HepG2 (cell line): ENCODE data around the gene BMPR2. TPM values are rescaled to one million over a fixed set of nuclear protein-coding genes. Genes with fewer than 3 reads are reported as not detected.

Experiments
- BRF2 ChIP-seq: sonication (generic); formaldehyde crosslinking; IDR thresholded peaks from 2 replicates; pipeline ENCODE4 v1.8.1; 2022; ENCODE audit warnings: mild to moderate bottlenecking, missing genetic modification reagents
- CENPBD1 ChIP-seq: sonication (generic); formaldehyde crosslinking; IDR thresholded peaks from 2 replicates; pipeline ENCODE4 v1.8.0; 2022; ENCODE audit warnings: missing genetic modification reagents, low read depth, mild to moderate bottlenecking, borderline replicate concordance
- CTCF ChIP-seq: sonication (generic); formaldehyde crosslinking; IDR thresholded peaks from 2 replicates; pipeline ENCODE4 v1.5.0; 2020; ENCODE audit warnings: mild to moderate bottlenecking, missing genetic modification reagents, moderate library complexity
- GMEB2 ChIP-seq: IDR thresholded peaks from 2 replicates; pipeline ENCODE4 v1.6.1; 2016; ENCODE audit warnings: missing biosample characterization, missing genetic modification reagents, low read depth
- HOXA5 ChIP-seq: sonication (generic); formaldehyde crosslinking; IDR thresholded peaks from 2 replicates; pipeline ENCODE4 v1.4.0; 2020; ENCODE audit warnings: missing genetic modification reagents
- JARID2 ChIP-seq: sonication (generic); formaldehyde crosslinking; IDR thresholded peaks from 2 replicates; pipeline ENCODE4 v1.8.1; 2023; ENCODE audit warnings: missing genetic modification reagents, inconsistent platforms; ENCODE audit not compliant: insufficient replicate concordance
- MED1 ChIP-seq: sonication (generic); formaldehyde crosslinking; IDR thresholded peaks from 2 replicates; pipeline ENCODE4 v1.4.0; 2020; ENCODE audit warnings: missing genetic modification reagents
- MED8 ChIP-seq: sonication (generic); formaldehyde crosslinking; IDR thresholded peaks from 2 replicates; pipeline ENCODE4 v1.8.1; 2023; ENCODE audit warnings: mild to moderate bottlenecking, missing genetic modification reagents; ENCODE audit not compliant: insufficient replicate concordance
- PRMT3 ChIP-seq: sonication (generic); formaldehyde crosslinking; IDR thresholded peaks from 2 replicates; pipeline ENCODE4 v1.8.1; 2022; ENCODE audit warnings: low read depth, mild to moderate bottlenecking, moderate library complexity, missing genetic modification reagents, borderline replicate concordance
- RNF219 ChIP-seq: sonication (generic); formaldehyde crosslinking; IDR thresholded peaks from 2 replicates; pipeline ENCODE4 v1.5.0; 2020; ENCODE audit warnings: mild to moderate bottlenecking, missing genetic modification reagents
- SIN3B ChIP-seq: fragments of 150-350 bp; IDR thresholded peaks from 2 replicates; pipeline ENCODE4 v1.6.1; 2014; ENCODE audit warnings: low read length
- SKI ChIP-seq: fragments of 450-650 bp; IDR thresholded peaks from one replicate; pipeline ENCODE4 v1.6.1; 2018; ENCODE audit warnings: mild to moderate bottlenecking; ENCODE audit not compliant: partially characterized antibody
- TBP ChIP-seq: sonication (generic); formaldehyde crosslinking; IDR thresholded peaks from 2 replicates; pipeline ENCODE4 v1.5.0; 2020; ENCODE audit warnings: missing genetic modification reagents
- TCF7 ChIP-seq: sonication (generic); IDR thresholded peaks from 2 replicates; pipeline ENCODE4 v1.6.1; 2016; ENCODE audit warnings: antibody characterized with exemption, low read depth
- ZBTB1 ChIP-seq: sonication (generic); formaldehyde crosslinking; IDR thresholded peaks from 2 replicates; pipeline ENCODE4 v1.4.0; 2020; ENCODE audit warnings: missing genetic modification reagents, borderline replicate concordance
- ZFY ChIP-seq: sonication (generic); formaldehyde crosslinking; IDR thresholded peaks from 2 replicates; pipeline ENCODE4 v1.4.0; 2020; ENCODE audit warnings: missing genetic modification reagents
- ZNF207 ChIP-seq: fragments of 450-650 bp; IDR thresholded peaks from 2 replicates; pipeline ENCODE4 v1.6.1; 2016; ENCODE audit warnings: antibody characterized with exemption, borderline replicate concordance
- ZNF225 ChIP-seq: sonication (generic); formaldehyde crosslinking; IDR thresholded peaks from 2 replicates; pipeline ENCODE4 v1.4.0; 2020; ENCODE audit warnings: mild to moderate bottlenecking, missing genetic modification reagents
- ZNF256 ChIP-seq: sonication (generic); formaldehyde crosslinking; conservative IDR thresholded peaks from 2 replicates; pipeline ENCODE4 v1.4.0; 2020; ENCODE audit warnings: missing genetic modification reagents
- ZNF367 ChIP-seq: sonication (generic); formaldehyde crosslinking; IDR thresholded peaks from 2 replicates; pipeline ENCODE4 v1.4.0; 2020; ENCODE audit warnings: missing genetic modification reagents, borderline replicate concordance
- ZNF484 ChIP-seq: sonication (generic); formaldehyde crosslinking; IDR thresholded peaks from 2 replicates; pipeline ENCODE4 v1.5.1; 2020; ENCODE audit warnings: mild to moderate bottlenecking, low read depth, missing genetic modification reagents, borderline replicate concordance
- ZNF607 ChIP-seq: sonication (generic); formaldehyde crosslinking; IDR thresholded peaks from 2 replicates; pipeline ENCODE4 v1.5.1; 2020; ENCODE audit warnings: missing genetic modification reagents, mild to moderate bottlenecking, borderline replicate concordance
- ZNF75D ChIP-seq: sonication (generic); formaldehyde crosslinking; IDR thresholded peaks from 2 replicates; pipeline ENCODE4 v1.8.1; 2023; ENCODE audit warnings: missing genetic modification reagents, mild to moderate bottlenecking, borderline replicate concordance
- polyA plus RNA-seq, 8 experiments: library from polyadenylated mRNA; depleted of rRNA in 3 of 8; stranded (reverse) in 7 of 8; unstranded in 1 of 8; fragments of >200 nt; fragmentation: Illumina TruSeq in 4 of 8; extraction: Trizol in 4 of 8; gene quantifications; 2 replicates each; pipeline versions ENCODE4 v1.2.1 to v1.2.3, GENCODE V29; 2011 to 2016; ENCODE audit warnings: low read depth in 4 of 8, missing spikeins in 1 of 8, mixed read lengths in 1 of 8; ENCODE audit not compliant: insufficient read depth in 1 of 8
- total RNA-seq, 5 experiments: library from RNA; depleted of rRNA; stranded (reverse); fragments of >200 nt; fragmentation: Illumina TruSeq; extraction: Trizol; gene quantifications; 2 replicates each; pipeline ENCODE4 v1.2.3, GENCODE V29; 2016; ENCODE audit warnings: low read depth in 1 of 5

The BMPR2 gene
- total and polyA plus RNA-seq, 2 of the 13 experiments (the other 11 are each of a cell fraction or from before 2014, with no cell fraction given), result 5.5 to 10.3 TPM

- TF ChIP-seq RNF219 (CRISPR knock-in tag), result no peak
- no peak for TF ChIP-seq ZNF484 (CRISPR knock-in tag)
- TF ChIP-seq PRMT3 (CRISPR knock-in tag), result no peak
- TF ChIP-seq BRF2 (CRISPR knock-in tag), result no peak
- no peak for TF ChIP-seq SIN3B
- TF ChIP-seq ZBTB1 (CRISPR knock-in tag), result no peak
- no peak for TF ChIP-seq CENPBD1
- no peak for TF ChIP-seq ZNF75D (CRISPR knock-in tag)
- peak; percentile 85 for TF ChIP-seq MED1
- TF ChIP-seq ZNF207, result no peak
- peak; percentile 63 for TF ChIP-seq HOXA5
- TF ChIP-seq ZNF607, result no peak
- TF ChIP-seq ZFY (CRISPR knock-in tag), result 0 out of 2 replicates have a peak, but pooled peaks have one; percentile 15
- TF ChIP-seq JARID2, result no peak
- no peak for TF ChIP-seq MED8 (CRISPR knock-in tag)
- peak; percentile 98 for TF ChIP-seq SKI
- TF ChIP-seq ZNF225 (CRISPR knock-in tag), result no peak
- no peak for TF ChIP-seq CTCF (CRISPR knock-in tag)
- TF ChIP-seq TCF7, result peak; percentile 52
- no peak for TF ChIP-seq TBP (CRISPR knock-in tag)
- no peak for TF ChIP-seq ZNF256
- peak; percentile 12; the same call in 1 of the 2 replicates for TF ChIP-seq GMEB2 (CRISPR knock-in tag)
- no peak for TF ChIP-seq ZNF367 (CRISPR knock-in tag)
These were observed 118.4 kb downstream of the BMPR2 start (continued) for GRCh38 chr2:202494300-202495229.
